Colon (tissue), 2 donors: ENCODE data around the gene CCM2.

Source experiments
- FAIRE-seq: peaks from 2 replicates; lab custom pipeline; 2012; peaks lifted over from hg19 to GRCh38; lab: Jason Lieb, UNC
- donor health status: control.
- donor health status: control.

Gene CCM2

GRCh38 chr7:44969049-44969700, 30.8 kb upstream of the CCM2 start:
- no peak for FAIRE-seq

- FAIRE-seq = no peak
Measured at GRCh38 chr7:44969701-44970522, 30.1 kb upstream of the CCM2 start.

GRCh38 chr7:44970523-44971051, 29.4 kb upstream of the CCM2 start:
- no peak for FAIRE-seq

GRCh38 chr7:44971188-44971901, 28.7 kb upstream of the CCM2 start:
- no peak for FAIRE-seq

GRCh38 chr7:44971902-44972441, 28.0 kb upstream of the CCM2 start:
- FAIRE-seq = no peak

GRCh38 chr7:44972562-44972961, 27.4 kb upstream of the CCM2 start:
- no peak for FAIRE-seq

- FAIRE-seq = no peak
Measured at GRCh38 chr7:44973610-44974401, 26.2 kb upstream of the CCM2 start.

- FAIRE-seq = no peak
Measured at GRCh38 chr7:44974549-44974948, 25.5 kb upstream of the CCM2 start.

GRCh38 chr7:44975331-44976039, 24.5 kb upstream of the CCM2 start:
- no peak for FAIRE-seq

- no peak for FAIRE-seq
Measured at GRCh38 chr7:44976040-44976745, 23.8 kb upstream of the CCM2 start.

GRCh38 chr7:44976746-44977196, 23.2 kb upstream of the CCM2 start:
- no peak for FAIRE-seq

GRCh38 chr7:44977304-44977958, 22.6 kb upstream of the CCM2 start:
- no peak for FAIRE-seq

- FAIRE-seq = no peak
Measured at GRCh38 chr7:44977959-44978335, 22.1 kb upstream of the CCM2 start.

GRCh38 chr7:44978511-44979366, 21.3 kb upstream of the CCM2 start, which contains the start of gene MYO1G:
MYO1G (minus strand) TSS chr7:44979015; CDS start chr7:44978961, 54 bp downstream.
- FAIRE-seq = no peak

- no peak for FAIRE-seq
Measured at GRCh38 chr7:44979481-44980392, 20.3 kb upstream of the CCM2 start.

- no peak for FAIRE-seq
Measured at GRCh38 chr7:44980393-44981034, 19.5 kb upstream of the CCM2 start.
